ENCODE data around the gene SMIM1.

- TF ChIP-seq PAX5 (IDR thresholded peaks at IDR 0.05; ENCODE audit: insufficient read depth, low read length, severe bottlenecking) (no peak), POLR2A (IDR thresholded peaks at IDR 0.05; ENCODE audit: low read depth, low read length) (no peak), POLR2AphosphoS5 (IDR thresholded peaks at IDR 0.05; ENCODE audit: low read depth, low read length) (no peak)
These were observed 2.5 kb downstream of the SMIM1 start for GRCh38 chr1:3774946-3775489.

All from GM12891 (cell line).